ENCODE data around the gene HBE1. TPM values are rescaled to one million over a fixed set of nuclear protein-coding genes. Genes with fewer than 3 reads are reported as not detected.
"Not testable (repeated sequence)": the region's sequence is repeated elsewhere in the genome, so short reads cannot be mapped to it uniquely, and the experiment has no call there.

HBE1 gene
- total RNA-seq, 1 donor from 2014 or later, result 0.34 TPM

GRCh38 chr11:5257296-5257695 is 12.4 kb downstream of the HBE1 start:
- Mint-ChIP-seq H3K4me1 (peaks cover 1% of the 10 kb centered on the region), H3K27ac (no peak overlapping the region), H3K9me3 (peaks cover 24% of the 10 kb centered on the region), H3K27me3 (ENCODE audit: low read depth) (peaks cover 4% of the 10 kb centered on the region), H3K36me3 (no peaks in the 10 kb centered on the region), H3K4me3 (no peak overlapping the region)
- TF ChIP-seq, protein P1, sequence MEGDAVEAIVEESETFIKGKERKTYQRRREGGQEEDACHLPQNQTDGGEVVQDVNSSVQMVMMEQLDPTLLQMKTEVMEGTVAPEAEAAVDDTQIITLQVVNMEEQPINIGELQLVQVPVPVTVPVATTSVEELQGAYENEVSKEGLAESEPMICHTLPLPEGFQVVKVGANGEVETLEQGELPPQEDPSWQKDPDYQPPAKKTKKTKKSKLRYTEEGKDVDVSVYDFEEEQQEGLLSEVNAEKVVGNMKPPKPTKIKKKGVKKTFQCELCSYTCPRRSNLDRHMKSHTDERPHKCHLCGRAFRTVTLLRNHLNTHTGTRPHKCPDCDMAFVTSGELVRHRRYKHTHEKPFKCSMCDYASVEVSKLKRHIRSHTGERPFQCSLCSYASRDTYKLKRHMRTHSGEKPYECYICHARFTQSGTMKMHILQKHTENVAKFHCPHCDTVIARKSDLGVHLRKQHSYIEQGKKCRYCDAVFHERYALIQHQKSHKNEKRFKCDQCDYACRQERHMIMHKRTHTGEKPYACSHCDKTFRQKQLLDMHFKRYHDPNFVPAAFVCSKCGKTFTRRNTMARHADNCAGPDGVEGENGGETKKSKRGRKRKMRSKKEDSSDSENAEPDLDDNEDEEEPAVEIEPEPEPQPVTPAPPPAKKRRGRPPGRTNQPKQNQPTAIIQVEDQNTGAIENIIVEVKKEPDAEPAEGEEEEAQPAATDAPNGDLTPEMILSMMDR (IDR thresholded peaks at IDR 0.05; ENCODE audit: unreplicated experiment), result no peak
- DNase-seq (ENCODE audit: low spot score in 2 of 2, unreplicated experiment in 2 of 2), result no peak

DNA sequence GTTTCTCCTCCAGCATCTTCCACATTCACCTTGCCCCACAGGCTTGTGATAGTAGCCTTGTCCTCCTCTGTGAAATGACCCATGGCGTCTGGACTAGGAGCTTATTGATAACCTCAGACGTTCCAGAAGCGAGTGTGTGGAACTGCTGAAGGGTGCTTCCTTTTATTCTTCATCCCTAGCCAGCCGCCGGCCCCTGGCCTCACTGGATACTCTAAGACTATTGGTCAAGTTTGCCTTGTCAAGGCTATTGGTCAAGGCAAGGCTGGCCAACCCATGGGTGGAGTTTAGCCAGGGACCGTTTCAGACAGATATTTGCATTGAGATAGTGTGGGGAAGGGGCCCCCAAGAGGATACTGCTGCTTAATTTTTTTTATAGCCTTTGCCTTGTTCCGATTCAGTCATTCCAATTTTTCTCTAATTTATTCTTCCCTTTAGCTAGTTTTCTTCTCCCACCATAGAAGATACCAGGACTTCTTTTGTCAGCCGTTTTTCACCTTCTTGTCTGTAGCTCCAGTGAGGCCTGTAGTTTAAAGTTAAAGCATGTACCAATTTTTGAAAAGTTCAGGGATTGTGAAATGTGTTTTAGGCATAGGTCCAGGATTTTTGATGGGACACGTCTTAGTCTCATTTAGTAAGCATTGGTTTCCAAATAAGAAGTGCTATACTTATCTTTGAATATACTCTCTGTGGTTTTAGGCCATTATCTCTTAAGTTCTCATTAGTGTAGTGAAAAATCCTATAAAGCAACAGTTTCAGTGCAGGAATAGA is 14.9 kb downstream of the HBE1 start, which contains the start of gene HBG2:
Gene HBG2 (minus strand): TSS at position 136 of the 768 bp plus-strand sequence. CDS start 53 bp downstream, at position 83.
- H3K36me3 Mint-ChIP-seq; H3K4me1 Mint-ChIP-seq; H3K9me3 Mint-ChIP-seq; H3K27ac Mint-ChIP-seq; H3K4me3 Mint-ChIP-seq; DNase-seq (ENCODE audit: low spot score in 2 of 2, unreplicated experiment in 2 of 2): not testable (repeated sequence)
- peaks cover 14% of the 10 kb centered on the region for H3K27me3 Mint-ChIP-seq (ENCODE audit: low read depth)

DNA sequence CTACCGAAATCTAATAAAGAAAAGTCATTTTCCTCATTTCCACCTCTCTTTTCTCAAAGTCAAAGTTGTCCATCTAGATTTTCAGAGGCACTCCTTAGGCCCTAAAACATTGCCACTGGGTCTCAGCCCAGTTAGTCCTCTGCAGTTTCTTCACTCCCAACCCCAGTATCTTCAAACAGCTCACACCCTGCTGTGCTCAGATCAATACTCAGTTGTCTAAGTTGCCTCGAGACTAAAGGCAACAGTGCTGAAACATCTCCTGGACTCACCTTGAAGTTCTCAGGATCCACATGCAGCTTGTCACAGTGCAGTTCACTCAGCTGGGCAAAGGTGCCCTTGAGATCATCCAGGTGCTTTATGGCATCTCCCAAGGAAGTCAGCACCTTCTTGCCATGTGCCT is 15.7 kb downstream of the HBE1 start:
- not testable (repeated sequence) for H3K9me3 Mint-ChIP-seq; H3K36me3 Mint-ChIP-seq; H3K4me1 Mint-ChIP-seq; H3K4me3 Mint-ChIP-seq; H3K27ac Mint-ChIP-seq; DNase-seq (ENCODE audit: low spot score in 2 of 2, unreplicated experiment in 2 of 2)
- H3K27me3 Mint-ChIP-seq (ENCODE audit: low read depth), result peaks cover 14% of the 10 kb centered on the region

DNA sequence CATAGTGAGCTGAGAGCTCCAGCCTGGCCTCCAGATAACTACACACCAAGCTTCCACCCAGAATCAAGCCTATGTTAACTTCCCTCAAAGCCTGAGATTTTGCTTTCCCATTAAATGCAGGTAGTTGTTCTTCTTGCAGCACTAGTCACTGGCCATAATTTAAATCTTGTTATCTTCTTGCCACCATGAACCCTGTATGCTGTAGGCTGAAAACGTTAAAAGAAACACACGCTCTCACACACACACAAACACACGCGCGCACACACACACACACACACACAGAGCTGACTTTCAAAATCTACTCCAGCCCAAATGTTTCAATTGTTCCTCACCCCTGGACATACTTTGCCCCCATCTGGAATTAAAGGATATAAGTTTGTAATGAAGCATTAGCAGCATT is 16.3 kb downstream of the HBE1 start:
- H3K9me3 Mint-ChIP-seq; H3K4me3 Mint-ChIP-seq; H3K36me3 Mint-ChIP-seq; H3K4me1 Mint-ChIP-seq; H3K27ac Mint-ChIP-seq; DNase-seq (ENCODE audit: low spot score in 2 of 2, unreplicated experiment in 2 of 2): not testable (repeated sequence)
- peaks cover 14% of the 10 kb centered on the region for H3K27me3 Mint-ChIP-seq (ENCODE audit: low read depth)

DNA sequence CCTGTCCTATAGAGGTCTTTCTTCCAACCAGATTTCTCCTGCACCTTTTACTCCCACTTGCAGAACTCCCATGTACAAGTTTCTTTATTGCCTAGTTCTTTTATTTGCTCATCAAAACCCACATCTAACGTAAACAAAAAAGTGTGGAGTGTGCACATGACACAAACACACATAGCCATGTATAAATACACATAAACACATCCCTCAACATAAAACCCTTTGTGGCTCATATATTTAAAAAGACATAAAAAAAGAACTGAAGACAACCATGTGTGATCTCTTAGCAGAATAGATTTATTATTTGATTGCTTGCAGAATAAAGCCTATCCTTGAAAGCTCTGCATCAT is 16.9 kb downstream of the HBE1 start:
- no peak overlapping the region for H3K27ac Mint-ChIP-seq
- no peaks in the 10 kb centered on the region for H3K4me1 Mint-ChIP-seq
- no peaks in the 10 kb centered on the region for H3K9me3 Mint-ChIP-seq
- TF ChIP-seq, protein P1 (IDR thresholded peaks at IDR 0.05; ENCODE audit: unreplicated experiment), result no peak
- peaks cover 15% of the 10 kb centered on the region for H3K27me3 Mint-ChIP-seq (ENCODE audit: low read depth)
- H3K4me3 Mint-ChIP-seq, result no peak overlapping the region
- no peak for DNase-seq (ENCODE audit: low spot score in 2 of 2, unreplicated experiment in 2 of 2)
- H3K36me3 Mint-ChIP-seq, result no peaks in the 10 kb centered on the region

DNA sequence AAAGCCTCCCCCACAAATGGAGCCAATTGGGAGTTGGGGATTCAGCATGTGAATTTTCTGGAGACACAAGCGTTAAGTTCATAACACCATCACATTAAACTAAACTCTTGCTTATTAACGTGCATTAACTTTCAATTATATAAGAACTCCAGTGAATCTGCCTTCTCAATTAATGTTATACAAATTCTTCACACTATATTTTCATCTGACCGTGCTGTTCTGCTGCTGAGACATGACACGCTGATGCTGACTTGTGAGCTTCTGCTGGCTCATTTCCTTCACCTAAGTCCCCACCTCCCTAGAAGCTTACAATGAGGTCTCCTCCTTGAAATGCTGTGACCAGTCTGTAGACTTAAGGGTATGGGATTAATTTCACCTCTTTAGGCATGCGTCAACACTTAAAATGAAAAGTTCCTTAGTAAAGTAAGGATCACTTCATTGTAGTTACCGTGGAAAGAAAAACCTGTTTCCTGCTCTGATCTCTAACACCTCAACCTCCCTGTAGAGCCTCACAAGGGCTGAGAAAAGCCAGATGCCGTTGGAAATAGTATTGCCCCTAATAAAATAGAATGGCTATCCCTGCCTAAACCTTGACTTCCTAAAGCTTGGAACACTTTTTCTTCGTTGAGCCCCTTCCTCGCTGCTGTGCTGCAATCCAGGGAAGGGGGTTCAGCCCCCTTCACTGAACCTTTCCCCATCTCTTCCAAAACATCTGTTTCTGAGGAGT is 17.4 kb downstream of the HBE1 start:
- Mint-ChIP-seq H3K4me1 (peaks cover 3% of the 10 kb centered on the region), H3K4me3 (no peak overlapping the region), H3K9me3 (no peaks in the 10 kb centered on the region), H3K36me3 (no peaks in the 10 kb centered on the region), H3K27ac (no peak overlapping the region), H3K27me3 (ENCODE audit: low read depth) (peaks cover 16% of the 10 kb centered on the region)
- DNase-seq (ENCODE audit: low spot score in 2 of 2, unreplicated experiment in 2 of 2), result no peak
- TF ChIP-seq, protein P1 (IDR thresholded peaks at IDR 0.05; ENCODE audit: unreplicated experiment), result no peak

- Mint-ChIP-seq H3K27me3 (ENCODE audit: low read depth) (peaks cover 16% of the 10 kb centered on the region), H3K4me1 (peaks cover 8% of the 10 kb centered on the region), H3K9me3 (no peaks in the 10 kb centered on the region), H3K36me3 (no peaks in the 10 kb centered on the region), H3K4me3 (no peak overlapping the region), H3K27ac (no peak overlapping the region)
- DNase-seq (ENCODE audit: low spot score in 2 of 2, unreplicated experiment in 2 of 2), result no peak
- TF ChIP-seq, protein P1 (IDR thresholded peaks at IDR 0.05; ENCODE audit: unreplicated experiment), result no peak
Measured at GRCh38 chr11:5251746-5252145, 18.0 kb downstream of the HBE1 start.

Data from mesothelial cell of epicardium (in vitro differentiated cells).